GM23338 (cell line): Measurements from ENCODE around the gene LIPH.

Experiments used
- CREB1 ChIP-seq: fragments of 250-450 bp; sonication (Bioruptor Pico); IDR thresholded peaks from 2 replicates; pipeline ENCODE4 v1.5.0; 2020; ENCODE audit warnings: low read depth, mild to moderate bottlenecking, moderate library complexity
- EZH2 ChIP-seq: fragments of 200-600 bp; sonication (generic); IDR thresholded peaks from one replicate; pipeline ENCODE4 v1.8.0; 2017; ENCODE audit warnings: antibody characterized with exemption, mild to moderate bottlenecking, low read depth; ENCODE audit not compliant: unreplicated experiment
- POLR2AphosphoS5 ChIP-seq: IDR thresholded peaks from 2 replicates; pipeline ENCODE4 v1.6.1; 2016; ENCODE audit warnings: antibody characterized with exemption, low read depth
- TF ChIP-seq, protein P1 (sequence below), 2 experiments: fragments of 200-600 bp in 1 of 2; sonication (generic) in 1 of 2; conservative IDR thresholded peaks; 2 replicates each; pipeline versions ENCODE4 v1.5.1 to v1.6.1; 2016 to 2017; ENCODE audit warnings: antibody characterized with exemption in 2 of 2, low read depth in 2 of 2, mild to moderate bottlenecking in 2 of 2, moderate library complexity in 1 of 2
- TF ChIP-seq, protein P2 (sequence below): IDR thresholded peaks from 2 replicates; pipeline ENCODE4 v1.6.1; 2016; ENCODE audit warnings: antibody characterized with exemption

DNA sequence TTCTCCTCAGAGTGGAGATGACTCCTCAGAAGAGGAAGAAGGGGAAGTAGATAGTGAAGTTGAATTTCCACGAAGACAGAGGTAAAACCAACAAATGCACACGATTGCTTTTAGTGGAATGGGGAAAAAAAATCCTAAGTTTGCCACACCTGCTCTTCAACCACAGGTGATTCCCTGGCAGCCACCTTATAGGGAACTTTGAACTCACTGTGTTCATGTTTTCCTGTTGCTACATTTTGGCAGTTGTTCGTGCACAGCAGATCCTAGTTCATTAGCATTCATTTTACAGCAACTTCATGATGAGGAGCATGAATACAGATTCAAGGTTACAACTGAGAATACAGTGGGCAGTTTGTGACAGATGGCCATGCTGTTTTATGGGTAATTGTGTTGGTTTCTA, 75.1 kb downstream of the LIPH start:
- TF ChIP-seq, protein P1, sequence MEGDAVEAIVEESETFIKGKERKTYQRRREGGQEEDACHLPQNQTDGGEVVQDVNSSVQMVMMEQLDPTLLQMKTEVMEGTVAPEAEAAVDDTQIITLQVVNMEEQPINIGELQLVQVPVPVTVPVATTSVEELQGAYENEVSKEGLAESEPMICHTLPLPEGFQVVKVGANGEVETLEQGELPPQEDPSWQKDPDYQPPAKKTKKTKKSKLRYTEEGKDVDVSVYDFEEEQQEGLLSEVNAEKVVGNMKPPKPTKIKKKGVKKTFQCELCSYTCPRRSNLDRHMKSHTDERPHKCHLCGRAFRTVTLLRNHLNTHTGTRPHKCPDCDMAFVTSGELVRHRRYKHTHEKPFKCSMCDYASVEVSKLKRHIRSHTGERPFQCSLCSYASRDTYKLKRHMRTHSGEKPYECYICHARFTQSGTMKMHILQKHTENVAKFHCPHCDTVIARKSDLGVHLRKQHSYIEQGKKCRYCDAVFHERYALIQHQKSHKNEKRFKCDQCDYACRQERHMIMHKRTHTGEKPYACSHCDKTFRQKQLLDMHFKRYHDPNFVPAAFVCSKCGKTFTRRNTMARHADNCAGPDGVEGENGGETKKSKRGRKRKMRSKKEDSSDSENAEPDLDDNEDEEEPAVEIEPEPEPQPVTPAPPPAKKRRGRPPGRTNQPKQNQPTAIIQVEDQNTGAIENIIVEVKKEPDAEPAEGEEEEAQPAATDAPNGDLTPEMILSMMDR (conservative IDR thresholded peaks at IDR 0.05; ENCODE audit: low read depth in 2 of 2) = no peak
- TF ChIP-seq EZH2 (no peak), CREB1 (CRISPR knock-in tag) (no peak), POLR2AphosphoS5 (no peak)
- TF ChIP-seq, protein P2, sequence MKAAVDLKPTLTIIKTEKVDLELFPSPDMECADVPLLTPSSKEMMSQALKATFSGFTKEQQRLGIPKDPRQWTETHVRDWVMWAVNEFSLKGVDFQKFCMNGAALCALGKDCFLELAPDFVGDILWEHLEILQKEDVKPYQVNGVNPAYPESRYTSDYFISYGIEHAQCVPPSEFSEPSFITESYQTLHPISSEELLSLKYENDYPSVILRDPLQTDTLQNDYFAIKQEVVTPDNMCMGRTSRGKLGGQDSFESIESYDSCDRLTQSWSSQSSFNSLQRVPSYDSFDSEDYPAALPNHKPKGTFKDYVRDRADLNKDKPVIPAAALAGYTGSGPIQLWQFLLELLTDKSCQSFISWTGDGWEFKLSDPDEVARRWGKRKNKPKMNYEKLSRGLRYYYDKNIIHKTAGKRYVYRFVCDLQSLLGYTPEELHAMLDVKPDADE = no peak
